Suprapubic skin (tissue), 4 donors: ENCODE results near the gene RBM47. TPM values are rescaled to one million over a fixed set of nuclear protein-coding genes. Genes with fewer than 3 reads are reported as not detected.

Source experiments
- DNase-seq, 2 donors: peaks; one replicate each; pipeline ENCODE4 v3.0.0-alpha.2; 2019; ENCODE audit warnings: low spot score in 2 of 2
- H3K27ac ChIP-seq: fragments of 200-600 bp; sonication (generic); one replicate; pipeline ENCODE4 v1.5.1; 2019
- H3K27me3 ChIP-seq: fragments of 200-600 bp; sonication (generic); one replicate; pipeline ENCODE4 v1.5.1; 2019
- H3K36me3 ChIP-seq: fragments of 200-600 bp; sonication (generic); one replicate; pipeline ENCODE4 v1.5.1; 2019
- H3K4me1 ChIP-seq: fragments of 200-600 bp; sonication (generic); one replicate; pipeline ENCODE4 v1.5.1; 2019
- H3K4me3 ChIP-seq: fragments of 200-600 bp; sonication (generic); one replicate; pipeline ENCODE4 v1.5.1; 2019; ENCODE audit warnings: mild to moderate bottlenecking
- H3K9me3 ChIP-seq: fragments of 200-600 bp; sonication (generic); one replicate; pipeline ENCODE4 v1.5.1; 2019
- EP300 ChIP-seq: sonication (generic); formaldehyde crosslinking; IDR thresholded peaks from one replicate; pipeline ENCODE4 v1.6.1; 2017; ENCODE audit warnings: antibody characterized with exemption
- POLR2A ChIP-seq, 2 donors: fragments of 450-650 bp; IDR thresholded peaks; one replicate each; pipeline ENCODE4 v1.6.1; 2017; ENCODE audit warnings: antibody characterized with exemption in 2 of 2, mild to moderate bottlenecking in 2 of 2, moderate library complexity in 2 of 2
- POLR2AphosphoS5 ChIP-seq, 3 donors: sonication (generic); formaldehyde crosslinking; IDR thresholded peaks; one replicate each; pipeline ENCODE4 v1.6.1; 2017; ENCODE audit warnings: antibody characterized with exemption in 3 of 3
- WGBS: methylation state at CpG from one replicate; pipeline ENCODE4 v1.1.5; 2018; 5-methylcytosine and 5-hydroxymethylcytosine counted together
- total RNA-seq, 4 donors: library from RNA; depleted of rRNA; stranded (reverse); fragments of >200 nt; gene quantifications; one replicate each; pipeline ENCODE4 v1.1.0, GENCODE V29; 2016
- TF ChIP-seq, protein P1 (sequence below), 2 donors: fragments of 200-600 bp in 1 of 2; fragments of 450-650 bp in 1 of 2; sonication (generic) in 1 of 2; IDR thresholded peaks; one replicate each; pipeline ENCODE4 v1.5.1; 2016 to 2019; ENCODE audit warnings: antibody characterized with exemption in 2 of 2, mild to moderate bottlenecking in 1 of 2, moderate library complexity in 1 of 2

Gene RBM47
- total RNA-seq, 4 donors from 2014 or later = 40.2 to 286 (median 47.4) TPM

DNA sequence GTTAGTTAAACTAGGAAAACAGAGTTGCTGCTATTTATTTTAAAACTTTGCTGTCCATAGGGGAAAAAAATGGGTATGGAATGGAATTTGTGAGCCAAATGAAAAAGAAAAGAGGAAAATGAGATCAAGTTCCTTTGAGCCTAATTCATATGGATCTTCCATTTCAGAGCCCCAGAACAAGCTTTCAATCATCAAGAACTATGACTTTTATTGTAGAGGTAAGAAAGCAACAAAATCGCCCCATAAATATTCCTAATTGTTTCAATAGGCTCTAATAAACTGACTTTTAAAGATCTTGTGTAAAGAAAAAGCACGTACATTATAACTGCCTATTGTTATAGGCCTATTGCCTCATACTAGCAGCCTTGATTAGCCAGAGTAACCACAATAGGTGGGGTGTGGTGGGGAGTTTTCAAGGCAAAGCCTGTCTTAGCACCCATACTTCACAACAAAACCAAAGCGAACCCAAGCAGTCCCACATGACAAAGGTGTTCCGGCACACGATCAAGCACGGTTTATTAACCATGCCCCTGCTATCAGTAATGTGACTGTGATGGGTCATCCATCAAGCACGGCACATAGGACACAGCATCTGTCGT, 44.4 kb downstream of the RBM47 start:
- no peak for TF ChIP-seq POLR2AphosphoS5 (IDR thresholded peaks at IDR 0.05)
- no peak for TF ChIP-seq POLR2A (IDR thresholded peaks at IDR 0.05)
- TF ChIP-seq EP300 = no peak
- TF ChIP-seq, protein P1, sequence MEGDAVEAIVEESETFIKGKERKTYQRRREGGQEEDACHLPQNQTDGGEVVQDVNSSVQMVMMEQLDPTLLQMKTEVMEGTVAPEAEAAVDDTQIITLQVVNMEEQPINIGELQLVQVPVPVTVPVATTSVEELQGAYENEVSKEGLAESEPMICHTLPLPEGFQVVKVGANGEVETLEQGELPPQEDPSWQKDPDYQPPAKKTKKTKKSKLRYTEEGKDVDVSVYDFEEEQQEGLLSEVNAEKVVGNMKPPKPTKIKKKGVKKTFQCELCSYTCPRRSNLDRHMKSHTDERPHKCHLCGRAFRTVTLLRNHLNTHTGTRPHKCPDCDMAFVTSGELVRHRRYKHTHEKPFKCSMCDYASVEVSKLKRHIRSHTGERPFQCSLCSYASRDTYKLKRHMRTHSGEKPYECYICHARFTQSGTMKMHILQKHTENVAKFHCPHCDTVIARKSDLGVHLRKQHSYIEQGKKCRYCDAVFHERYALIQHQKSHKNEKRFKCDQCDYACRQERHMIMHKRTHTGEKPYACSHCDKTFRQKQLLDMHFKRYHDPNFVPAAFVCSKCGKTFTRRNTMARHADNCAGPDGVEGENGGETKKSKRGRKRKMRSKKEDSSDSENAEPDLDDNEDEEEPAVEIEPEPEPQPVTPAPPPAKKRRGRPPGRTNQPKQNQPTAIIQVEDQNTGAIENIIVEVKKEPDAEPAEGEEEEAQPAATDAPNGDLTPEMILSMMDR (IDR thresholded peaks at IDR 0.05) = no peak
- no peak overlapping the region for H3K27ac ChIP-seq
- no peaks in the 10 kb centered on the region for H3K36me3 ChIP-seq
- peaks cover 2% of the 10 kb centered on the region for H3K4me1 ChIP-seq
- no peaks in the 10 kb centered on the region for H3K27me3 ChIP-seq
- DNase-seq = no peak
- no peaks in the 10 kb centered on the region for H3K9me3 ChIP-seq
- H3K4me3 ChIP-seq = no peak overlapping the region
- WGBS = 84% methylated on average over 8 of the region's 8 CpGs

DNA sequence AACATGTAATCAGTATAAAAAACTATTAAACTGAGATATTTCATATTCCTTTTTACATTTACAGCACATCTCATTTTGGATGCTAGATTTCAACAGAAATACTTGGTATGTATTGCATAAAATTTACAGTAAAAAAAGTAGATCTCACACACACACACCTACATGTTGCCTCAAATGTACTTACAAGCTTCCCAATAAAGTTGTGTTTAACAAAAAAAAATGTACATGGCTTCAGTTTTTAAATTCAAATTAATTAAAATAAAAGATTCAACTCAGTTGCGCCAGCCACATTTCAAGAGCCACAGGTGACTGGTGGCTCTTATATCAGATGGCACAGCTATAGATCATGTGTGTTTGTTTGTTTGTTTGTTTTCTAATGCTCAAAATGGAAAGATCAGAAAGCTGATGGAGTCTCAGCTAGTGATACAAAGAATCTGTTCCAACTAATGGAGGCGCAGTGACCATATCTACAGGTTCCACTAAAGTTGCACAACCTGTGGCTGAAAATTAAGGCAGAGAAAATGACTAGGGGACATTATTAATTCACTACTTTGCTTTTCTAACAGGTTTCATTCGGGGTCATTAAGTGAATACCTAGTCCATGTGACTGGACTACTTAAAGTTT, 45.0 kb downstream of the RBM47 start:
- H3K27ac ChIP-seq = no peak overlapping the region
- TF ChIP-seq POLR2A (IDR thresholded peaks at IDR 0.05) (no peak), EP300 (no peak), POLR2AphosphoS5 (IDR thresholded peaks at IDR 0.05) (no peak)
- TF ChIP-seq, protein P1 (IDR thresholded peaks at IDR 0.05) = no peak

DNA sequence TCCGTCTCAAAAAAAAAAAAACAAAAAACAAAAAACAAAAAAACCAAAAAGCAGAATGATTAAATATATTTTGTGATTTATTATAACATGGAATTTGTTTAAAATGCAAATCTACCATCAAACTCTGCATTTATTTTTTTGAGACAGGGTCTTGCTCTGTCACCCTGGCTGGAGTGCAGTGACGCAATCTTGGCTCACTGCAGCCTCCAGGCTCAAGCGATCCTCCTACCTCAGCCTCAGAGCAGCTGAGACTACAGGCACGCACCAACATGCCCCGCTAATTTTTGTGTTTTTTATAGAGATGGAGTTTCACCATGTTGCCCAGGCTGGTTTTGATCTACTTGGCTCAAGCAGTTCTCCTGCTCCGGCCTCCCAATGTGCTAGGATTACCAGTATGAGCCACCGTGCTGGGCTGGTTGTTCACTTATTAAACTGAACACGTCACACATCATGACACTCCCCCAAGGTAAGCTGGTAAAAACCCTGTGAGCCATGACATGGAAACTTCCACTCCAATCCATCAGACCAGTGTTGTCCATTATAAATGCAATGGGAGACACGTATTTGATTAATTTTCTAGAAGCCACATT, 45.7 kb downstream of the RBM47 start:
- peaks cover 2% of the 10 kb centered on the region for H3K4me1 ChIP-seq
- H3K36me3 ChIP-seq = no peaks in the 10 kb centered on the region
- no peaks in the 10 kb centered on the region for H3K27me3 ChIP-seq
- DNase-seq = no peak
- TF ChIP-seq POLR2AphosphoS5 (IDR thresholded peaks at IDR 0.05) (no peak), POLR2A (IDR thresholded peaks at IDR 0.05) (no peak), EP300 (no peak)
- TF ChIP-seq, protein P1 (IDR thresholded peaks at IDR 0.05) = no peak
- H3K4me3 ChIP-seq = no peak overlapping the region
- H3K9me3 ChIP-seq = no peaks in the 10 kb centered on the region
- no peak overlapping the region for H3K27ac ChIP-seq
- 92% methylated on average over 9 of the region's 9 CpGs for WGBS

More for the DNA sequence above, 45.0 kb downstream of the RBM47 start:
- no peak for DNase-seq
- WGBS = 90% methylated on average over 3 of the region's 3 CpGs
- H3K9me3 ChIP-seq = no peaks in the 10 kb centered on the region
- no peaks in the 10 kb centered on the region for H3K27me3 ChIP-seq
- no peak overlapping the region for H3K4me3 ChIP-seq
- peaks cover 2% of the 10 kb centered on the region for H3K4me1 ChIP-seq
- no peaks in the 10 kb centered on the region for H3K36me3 ChIP-seq

DNA sequence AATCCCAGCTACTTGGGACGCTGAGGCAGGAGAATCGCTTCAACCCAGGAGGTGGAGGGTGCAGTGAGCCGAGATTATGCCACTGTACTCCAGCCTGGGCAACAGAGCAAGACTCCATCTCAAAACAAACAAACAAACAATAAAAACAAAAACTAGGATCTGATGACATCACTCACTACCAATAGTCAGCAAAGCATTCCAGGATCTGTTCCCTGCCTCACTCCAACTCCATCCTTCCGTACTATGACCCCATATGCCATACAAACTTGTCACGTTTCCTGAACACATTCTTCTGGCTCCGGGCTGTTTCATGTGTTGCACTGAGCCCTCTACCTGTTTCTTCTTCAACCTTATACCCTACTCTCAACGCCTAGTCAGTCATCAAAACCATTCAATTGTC, 47.3 kb downstream of the RBM47 start:
- H3K27me3 ChIP-seq = no peaks in the 10 kb centered on the region
- no peak overlapping the region for H3K4me3 ChIP-seq
- no peaks in the 10 kb centered on the region for H3K36me3 ChIP-seq
- H3K27ac ChIP-seq = no peak overlapping the region
- H3K4me1 ChIP-seq = peaks cover 9% of the 10 kb centered on the region
- TF ChIP-seq EP300 = no peak
- TF ChIP-seq POLR2A (IDR thresholded peaks at IDR 0.05) = no peak
- no peak for TF ChIP-seq POLR2AphosphoS5 (IDR thresholded peaks at IDR 0.05)
- no peak for DNase-seq
- WGBS = 93% methylated on average over 7 of the region's 7 CpGs
- no peaks in the 10 kb centered on the region for H3K9me3 ChIP-seq

DNA sequence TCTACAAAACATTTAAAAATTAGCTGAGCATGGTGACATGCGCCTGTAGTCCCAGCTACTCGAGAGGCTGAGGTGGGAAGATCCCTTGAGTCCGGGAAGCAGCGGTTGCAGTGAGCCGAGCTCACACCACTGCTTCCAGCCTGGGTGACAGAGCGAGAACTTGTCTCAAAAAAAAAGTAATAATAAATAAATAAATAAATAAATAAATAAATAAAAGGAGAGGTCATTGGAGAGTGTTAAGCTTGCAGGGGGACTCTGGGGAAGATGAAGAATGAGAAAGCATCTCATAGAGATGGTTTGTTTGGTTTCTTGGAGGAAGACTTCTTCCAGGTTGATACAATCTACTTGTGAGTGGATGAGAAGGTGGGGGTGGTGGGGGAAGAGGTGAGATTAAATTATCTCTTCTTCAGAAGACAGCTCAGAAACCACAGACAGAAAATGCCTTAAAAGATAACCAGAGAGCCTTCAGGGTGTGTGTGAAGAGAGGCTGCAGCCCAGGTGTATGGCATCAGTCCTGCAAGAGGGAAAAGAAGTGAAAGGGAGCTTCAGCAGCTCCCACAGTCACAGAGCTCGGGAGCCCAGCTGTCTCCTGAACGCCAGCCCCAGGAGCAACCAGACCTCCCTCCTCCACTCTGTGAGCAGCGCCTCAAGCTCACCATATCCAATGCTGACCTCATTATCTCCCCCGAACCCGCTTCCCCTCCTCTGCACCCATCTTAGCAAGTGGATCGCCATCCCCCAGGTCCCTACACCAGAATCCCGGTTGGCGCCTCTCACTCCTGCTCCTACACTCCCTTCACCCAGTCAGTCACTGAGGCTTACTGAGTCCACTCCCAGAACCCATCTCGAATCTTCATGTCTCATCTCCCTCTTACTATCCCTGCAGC, 48.2 kb downstream of the RBM47 start:
- Histone ChIP-seq H3K4me3 (no peak overlapping the region), H3K4me1 (peaks cover 19% of the 10 kb centered on the region), H3K36me3 (no peaks in the 10 kb centered on the region), H3K27ac (no peak overlapping the region), H3K27me3 (no peaks in the 10 kb centered on the region), H3K9me3 (no peaks in the 10 kb centered on the region)
- no peak for DNase-seq
- TF ChIP-seq POLR2AphosphoS5 (IDR thresholded peaks at IDR 0.05) (no peak), EP300 (no peak)
- WGBS = 85% methylated on average over 15 of the region's 15 CpGs
